ENCODE data around the gene NEDD4L. TPM values are rescaled to one million over a fixed set of nuclear protein-coding genes. Genes with fewer than 3 reads are reported as not detected.

NEDD4L gene
- total RNA-seq, 2 experiments from 2014 or later, result 3.4 to 4.3 TPM

DNA sequence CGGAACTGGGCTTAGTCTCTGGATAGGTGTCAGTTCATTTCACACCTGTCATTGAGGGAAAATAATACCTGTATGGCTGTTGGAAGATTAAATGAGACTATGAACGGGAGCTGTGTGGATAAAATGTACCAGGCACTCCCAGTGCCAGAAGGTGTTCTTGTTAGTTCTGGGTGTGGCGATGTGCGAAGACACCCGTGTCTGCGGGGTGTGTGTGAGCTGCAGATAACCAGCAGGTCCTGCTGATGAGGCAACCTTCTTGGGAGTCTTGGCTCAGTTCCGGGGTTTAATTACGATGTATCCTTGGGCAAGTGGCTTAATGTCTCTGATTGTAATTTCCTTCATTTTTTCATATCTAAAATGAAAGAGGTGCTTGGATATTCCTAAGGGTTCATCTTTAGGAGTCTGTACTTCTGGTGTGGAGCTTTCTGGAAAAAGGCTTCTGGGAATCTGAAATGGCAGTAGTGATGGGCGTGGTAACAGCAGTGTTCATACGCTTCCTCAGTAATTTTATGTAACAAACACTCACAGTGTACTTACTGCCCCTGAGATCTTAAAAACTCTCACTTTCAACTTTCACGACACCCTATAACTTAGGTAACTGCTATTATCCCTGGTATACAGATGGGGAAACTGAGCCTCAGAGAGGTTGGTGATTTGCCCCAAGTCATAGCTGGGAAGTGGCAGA lies 35.0 kb downstream of the NEDD4L start:
- no peak for ATAC-seq
- Mint-ChIP-seq H3K9me3 (ENCODE audit: insufficient read depth) (no peaks in the 10 kb centered on the region), H3K4me1 (ENCODE audit: low read depth) (no peaks in the 10 kb centered on the region), H3K27me3 (ENCODE audit: low read depth) (no peaks in the 10 kb centered on the region), H3K27ac (no peak overlapping the region), H3K4me3 (no peak overlapping the region), H3K36me3 (ENCODE audit: low read depth) (no peaks in the 10 kb centered on the region)
- ChIA-PET CTCF (interaction anchor here (0.8 to 1.4 kb wide), 2 partner anchors 27 to 35 kb away, joined by 3 read pairs; partner anchors contain the start of gene NEDD4L), POLR2A (no interaction called here)
- no peak for DNase-seq

- H3K36me3 Mint-ChIP-seq (ENCODE audit: low read depth), result no peaks in the 10 kb centered on the region
- no peaks in the 10 kb centered on the region for H3K4me1 Mint-ChIP-seq (ENCODE audit: low read depth)
- no peak overlapping the region for H3K4me3 Mint-ChIP-seq
- ATAC-seq, result no peak
- H3K9me3 Mint-ChIP-seq (ENCODE audit: insufficient read depth), result no peaks in the 10 kb centered on the region
- no peak overlapping the region for H3K27ac Mint-ChIP-seq
- H3K27me3 Mint-ChIP-seq (ENCODE audit: low read depth), result no peaks in the 10 kb centered on the region
- ChIA-PET CTCF (no interaction called here), POLR2A (no interaction called here)
- no peak for DNase-seq
These were observed 36.4 kb downstream of the NEDD4L start for GRCh38 chr18:58080451-58080850.

GRCh38 chr18:58087928-58088690 lies 44.1 kb downstream of the NEDD4L start:
- no peaks in the 10 kb centered on the region for H3K36me3 Mint-ChIP-seq (ENCODE audit: low read depth)
- no peak overlapping the region for H3K4me3 Mint-ChIP-seq
- no peaks in the 10 kb centered on the region for H3K27me3 Mint-ChIP-seq (ENCODE audit: low read depth)
- ChIA-PET POLR2A (no interaction called here), CTCF (no interaction called here)
- no peaks in the 10 kb centered on the region for H3K4me1 Mint-ChIP-seq (ENCODE audit: low read depth)
- no peak for DNase-seq
- no peak for ATAC-seq
- no peak overlapping the region for H3K27ac Mint-ChIP-seq
- H3K9me3 Mint-ChIP-seq (ENCODE audit: insufficient read depth), result no peaks in the 10 kb centered on the region

DNA sequence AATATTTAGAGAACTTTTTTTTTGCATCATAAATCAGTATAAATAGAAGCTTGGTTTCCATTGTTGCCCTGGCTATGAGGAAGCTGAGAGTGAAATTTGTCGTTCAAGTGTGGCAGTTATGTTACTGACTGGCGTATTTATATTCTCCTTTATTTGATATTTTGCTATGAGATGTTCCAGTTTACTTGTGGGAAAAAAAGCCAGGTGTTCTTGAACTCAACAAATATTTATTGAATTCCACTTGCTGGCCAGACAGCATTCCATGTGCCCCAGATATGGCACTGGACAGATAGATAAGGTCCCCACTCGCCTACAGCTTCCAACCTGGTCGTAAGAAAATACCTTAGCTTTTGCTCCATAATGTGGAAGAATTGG lies 44.7 kb downstream of the NEDD4L start:
- no peaks in the 10 kb centered on the region for H3K27me3 Mint-ChIP-seq (ENCODE audit: low read depth)
- ATAC-seq (no peak), DNase-seq (no peak)
- no peak overlapping the region for H3K27ac Mint-ChIP-seq
- ChIA-PET POLR2A (no interaction called here), CTCF (no interaction called here)
- no peaks in the 10 kb centered on the region for H3K9me3 Mint-ChIP-seq (ENCODE audit: insufficient read depth)
- H3K36me3 Mint-ChIP-seq (ENCODE audit: low read depth), result no peaks in the 10 kb centered on the region
- H3K4me3 Mint-ChIP-seq, result no peak overlapping the region
- H3K4me1 Mint-ChIP-seq (ENCODE audit: low read depth), result no peaks in the 10 kb centered on the region

DNA sequence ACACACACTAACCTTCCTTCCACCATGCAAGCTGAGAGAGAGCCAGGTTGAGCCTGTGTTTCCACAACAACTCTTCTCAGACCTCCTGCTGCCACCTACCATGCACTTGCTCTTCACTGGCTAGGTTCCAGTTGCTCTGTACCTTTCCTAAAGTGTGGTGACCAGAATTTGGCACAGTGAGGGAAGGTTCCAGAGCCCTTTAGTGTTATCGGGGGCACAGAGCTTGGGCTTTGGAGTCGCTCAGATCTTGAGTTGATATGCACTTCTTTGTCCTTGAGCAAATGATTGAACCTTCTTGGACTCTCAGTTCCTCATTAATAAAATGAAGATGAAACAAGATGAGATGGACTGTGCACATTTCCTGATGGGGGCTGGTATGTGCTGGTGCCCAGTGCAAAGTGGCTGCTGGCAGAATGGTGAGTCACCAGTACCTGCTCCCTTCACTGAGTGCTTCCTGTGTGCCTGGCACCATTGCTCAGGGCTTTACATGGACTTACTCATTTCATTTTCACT lies 47.1 kb downstream of the NEDD4L start:
- H3K9me3 Mint-ChIP-seq (ENCODE audit: insufficient read depth), result no peaks in the 10 kb centered on the region
- ChIA-PET CTCF (interaction anchor here (0.6 kb wide), 1 partner anchor 46 kb away, joined by 3 read pairs; no protein-coding TSS in a partner anchor), POLR2A (no interaction called here)
- no peaks in the 10 kb centered on the region for H3K27me3 Mint-ChIP-seq (ENCODE audit: low read depth)
- no peak for DNase-seq
- no peak overlapping the region for H3K4me3 Mint-ChIP-seq
- ATAC-seq, result no peak
- no peak overlapping the region for H3K27ac Mint-ChIP-seq
- H3K36me3 Mint-ChIP-seq (ENCODE audit: low read depth), result no peaks in the 10 kb centered on the region
- no peaks in the 10 kb centered on the region for H3K4me1 Mint-ChIP-seq (ENCODE audit: low read depth)

- POLR2A ChIA-PET, result no interaction called here
- CTCF ChIA-PET, result no interaction called here
- H3K27me3 Mint-ChIP-seq (ENCODE audit: low read depth), result no peaks in the 10 kb centered on the region
- no peak for DNase-seq
- no peak overlapping the region for H3K4me3 Mint-ChIP-seq
- H3K36me3 Mint-ChIP-seq (ENCODE audit: low read depth), result no peaks in the 10 kb centered on the region
- H3K27ac Mint-ChIP-seq, result no peak overlapping the region
- H3K4me1 Mint-ChIP-seq (ENCODE audit: low read depth), result no peaks in the 10 kb centered on the region
- H3K9me3 Mint-ChIP-seq (ENCODE audit: insufficient read depth), result no peaks in the 10 kb centered on the region
- ATAC-seq, result no peak
These were observed 49.3 kb downstream of the NEDD4L start for GRCh38 chr18:58093311-58093803.

DNA sequence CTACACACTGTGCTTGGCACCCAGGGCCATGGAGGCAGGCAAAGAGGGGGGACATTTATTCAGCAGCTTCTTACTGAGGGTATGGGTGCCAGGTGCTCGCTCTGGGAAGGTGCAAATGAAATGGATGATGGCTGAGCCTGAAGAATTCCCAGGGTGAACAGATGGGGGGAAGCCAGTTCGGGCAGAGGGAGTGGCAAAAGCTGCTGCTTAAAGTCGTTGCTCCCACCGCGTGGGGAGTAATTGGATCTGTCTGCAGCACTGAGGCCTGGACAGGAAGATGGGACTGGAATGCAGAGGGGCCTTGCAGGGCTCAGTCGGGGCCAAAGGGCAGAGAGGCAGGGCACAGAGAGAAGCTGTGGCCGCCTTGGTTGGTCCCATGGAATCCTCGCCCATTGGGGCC lies 51.2 kb downstream of the NEDD4L start:
- Mint-ChIP-seq H3K27ac (no peak overlapping the region), H3K4me1 (ENCODE audit: low read depth) (no peaks in the 10 kb centered on the region), H3K36me3 (ENCODE audit: low read depth) (no peaks in the 10 kb centered on the region), H3K27me3 (ENCODE audit: low read depth) (no peaks in the 10 kb centered on the region), H3K9me3 (ENCODE audit: insufficient read depth) (no peaks in the 10 kb centered on the region), H3K4me3 (no peak overlapping the region)
- DNase-seq (no peak), ATAC-seq (no peak)
- ChIA-PET CTCF (no interaction called here), POLR2A (interaction anchor here (0.6 kb wide), 1 partner anchor 970 kb away, joined by 3 read pairs; no protein-coding TSS in a partner anchor)

DNA sequence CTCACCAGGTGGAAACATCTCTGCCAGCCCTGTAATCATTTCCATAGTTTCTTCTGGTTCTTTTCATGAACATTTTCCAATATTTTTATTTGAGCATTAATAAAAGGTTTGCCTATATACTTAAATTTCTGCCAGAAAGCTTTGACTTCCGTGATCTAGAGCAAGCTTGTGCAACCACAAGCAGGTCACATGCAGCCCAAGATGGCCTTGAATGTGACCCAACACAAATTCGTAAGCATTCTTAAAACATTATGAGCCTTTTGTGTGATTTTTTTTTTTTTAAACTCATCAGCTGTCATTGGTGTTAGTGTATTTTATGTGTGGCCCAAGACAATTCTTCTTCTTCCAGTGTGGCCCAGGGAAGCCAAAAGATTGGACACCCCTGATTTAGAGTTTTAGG lies 51.6 kb downstream of the NEDD4L start:
- Mint-ChIP-seq H3K9me3 (ENCODE audit: insufficient read depth) (no peaks in the 10 kb centered on the region), H3K27ac (no peak overlapping the region), H3K4me3 (no peak overlapping the region), H3K36me3 (ENCODE audit: low read depth) (no peaks in the 10 kb centered on the region), H3K27me3 (ENCODE audit: low read depth) (no peaks in the 10 kb centered on the region), H3K4me1 (ENCODE audit: low read depth) (no peaks in the 10 kb centered on the region)
- DNase-seq (no peak), ATAC-seq (no peak)
- ChIA-PET POLR2A (interaction anchor here (0.6 kb wide), 1 partner anchor 969 kb away, joined by 3 read pairs; no protein-coding TSS in a partner anchor), CTCF (no interaction called here)

DNA sequence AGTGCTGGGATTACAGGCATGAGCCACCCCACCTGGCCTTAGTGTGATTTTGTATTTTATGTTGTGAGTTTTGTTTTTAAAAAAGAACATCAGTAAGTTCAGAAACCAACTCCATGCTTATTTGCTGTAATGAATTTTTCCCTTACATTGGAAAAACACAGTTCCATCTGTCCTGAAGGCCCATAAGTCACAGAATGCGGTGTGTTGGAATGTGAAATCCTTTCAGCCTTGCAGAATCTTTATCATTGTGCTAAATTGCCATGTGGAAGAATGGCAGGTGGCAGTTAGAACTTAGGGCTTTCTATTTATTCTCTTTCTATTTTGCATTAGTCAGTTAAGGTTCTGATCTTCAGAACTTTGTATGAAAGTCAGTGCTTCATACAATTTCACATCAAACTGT lies 52.6 kb downstream of the NEDD4L start:
- H3K4me1 Mint-ChIP-seq (ENCODE audit: low read depth), result no peaks in the 10 kb centered on the region
- POLR2A ChIA-PET, result no interaction called here
- no peaks in the 10 kb centered on the region for H3K36me3 Mint-ChIP-seq (ENCODE audit: low read depth)
- CTCF ChIA-PET, result interaction anchor here (0.6 kb wide), 2 partner anchors 25 to 267 kb away, joined by 3 read pairs; no protein-coding TSS in a partner anchor
- H3K4me3 Mint-ChIP-seq, result no peak overlapping the region
- no peaks in the 10 kb centered on the region for H3K9me3 Mint-ChIP-seq (ENCODE audit: insufficient read depth)
- no peak for DNase-seq
- H3K27me3 Mint-ChIP-seq (ENCODE audit: low read depth), result no peaks in the 10 kb centered on the region
- H3K27ac Mint-ChIP-seq, result no peak overlapping the region
- no peak for ATAC-seq

DNA sequence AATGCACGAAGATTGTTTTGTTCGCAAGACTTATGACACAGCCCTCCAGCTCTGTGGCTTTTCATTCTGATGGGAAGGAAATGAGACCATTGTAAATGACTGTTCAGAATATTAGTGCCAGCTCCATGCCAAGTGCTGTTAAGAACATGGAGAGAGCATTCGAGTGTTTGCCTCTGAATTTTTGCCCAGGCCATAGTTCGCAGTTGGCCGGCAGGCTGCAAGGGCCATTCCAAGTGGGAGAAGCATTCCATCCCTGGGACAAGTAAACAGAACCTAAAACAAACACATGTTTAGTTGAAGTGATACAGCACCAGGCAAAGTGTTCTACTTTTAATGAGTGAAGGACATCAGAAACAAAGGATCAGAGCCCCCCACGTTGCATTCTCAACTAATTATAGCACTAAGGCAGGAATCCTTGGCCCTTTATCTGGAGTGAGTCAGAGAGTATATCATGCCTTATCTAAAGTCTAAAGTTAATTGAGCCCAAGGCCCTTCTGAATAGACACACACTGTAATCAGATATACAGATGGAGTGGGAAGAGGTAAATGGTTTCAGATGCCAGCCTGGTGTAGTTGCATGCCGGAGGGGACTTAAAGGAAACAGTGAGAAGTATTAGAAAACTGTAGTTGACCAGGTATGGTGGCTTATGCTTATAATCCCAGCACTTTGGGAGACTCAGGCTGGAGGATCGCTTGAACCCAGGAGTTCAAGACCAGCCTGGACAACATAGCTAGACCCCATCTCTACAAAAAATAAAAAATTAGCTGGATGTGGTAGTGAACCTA lies 53.3 kb downstream of the NEDD4L start:
- no peak overlapping the region for H3K27ac Mint-ChIP-seq
- H3K4me3 Mint-ChIP-seq, result no peak overlapping the region
- no peaks in the 10 kb centered on the region for H3K27me3 Mint-ChIP-seq (ENCODE audit: low read depth)
- no peak for DNase-seq
- ChIA-PET POLR2A (no interaction called here), CTCF (interaction anchor here (0.6 kb wide), 2 partner anchors 24 to 266 kb away, joined by 3 read pairs; no protein-coding TSS in a partner anchor)
- no peaks in the 10 kb centered on the region for H3K4me1 Mint-ChIP-seq (ENCODE audit: low read depth)
- no peaks in the 10 kb centered on the region for H3K36me3 Mint-ChIP-seq (ENCODE audit: low read depth)
- ATAC-seq, result no peak
- no peaks in the 10 kb centered on the region for H3K9me3 Mint-ChIP-seq (ENCODE audit: insufficient read depth)

- Mint-ChIP-seq H3K27ac (no peak overlapping the region), H3K36me3 (ENCODE audit: low read depth) (no peaks in the 10 kb centered on the region), H3K9me3 (ENCODE audit: insufficient read depth) (no peaks in the 10 kb centered on the region), H3K4me1 (ENCODE audit: low read depth) (no peaks in the 10 kb centered on the region), H3K4me3 (no peak overlapping the region), H3K27me3 (ENCODE audit: low read depth) (no peaks in the 10 kb centered on the region)
- ChIA-PET CTCF (no interaction called here), POLR2A (no interaction called here)
- ATAC-seq (no peak), DNase-seq (no peak)
These were observed 53.8 kb downstream of the NEDD4L start for GRCh38 chr18:58097907-58098166.

- ATAC-seq, result no peak
- H3K4me3 Mint-ChIP-seq, result no peak overlapping the region
- no peaks in the 10 kb centered on the region for H3K4me1 Mint-ChIP-seq (ENCODE audit: low read depth)
- ChIA-PET CTCF (no interaction called here), POLR2A (no interaction called here)
- DNase-seq, result no peak
- H3K9me3 Mint-ChIP-seq (ENCODE audit: insufficient read depth), result no peaks in the 10 kb centered on the region
- H3K27me3 Mint-ChIP-seq (ENCODE audit: low read depth), result peaks cover 5% of the 10 kb centered on the region
- H3K36me3 Mint-ChIP-seq (ENCODE audit: low read depth), result no peaks in the 10 kb centered on the region
- no peak overlapping the region for H3K27ac Mint-ChIP-seq
These were observed 54.7 kb downstream of the NEDD4L start for GRCh38 chr18:58098706-58099105.
